Osteocyte (in vitro differentiated cells): ENCODE results near the gene IPO11. TPM values are rescaled to one million over a fixed set of nuclear protein-coding genes. Genes with fewer than 3 reads are reported as not detected.

Experiments used
- DNase-seq: peaks from one replicate; pipeline ENCODE4 v3.0.0; 2021; ENCODE audit warnings: mixed read lengths; ENCODE audit not compliant: unreplicated experiment; ENCODE audit errors: extremely low spot score
- H3K27ac Mint-ChIP-seq: one replicate; pipeline ENCODE4 v1.8.0; 2021; ENCODE audit warnings: mild to moderate bottlenecking, mixed read lengths; ENCODE audit not compliant: unreplicated experiment
- H3K27me3 Mint-ChIP-seq: one replicate; pipeline ENCODE4 v1.8.0; 2021; ENCODE audit warnings: mixed read lengths; ENCODE audit not compliant: unreplicated experiment
- H3K36me3 Mint-ChIP-seq: one replicate; pipeline ENCODE4 v1.8.0; 2021; ENCODE audit warnings: mixed read lengths; ENCODE audit not compliant: unreplicated experiment
- H3K4me1 Mint-ChIP-seq: one replicate; pipeline ENCODE4 v1.8.0; 2021; ENCODE audit warnings: mixed read lengths; ENCODE audit not compliant: unreplicated experiment
- H3K4me3 Mint-ChIP-seq: one replicate; pipeline ENCODE4 v1.8.0; 2021; ENCODE audit warnings: mild to moderate bottlenecking, moderate library complexity, mixed read lengths; ENCODE audit not compliant: unreplicated experiment
- H3K9me3 Mint-ChIP-seq: one replicate; pipeline ENCODE4 v1.8.0; 2021; ENCODE audit warnings: mixed read lengths; ENCODE audit not compliant: unreplicated experiment
- CTCF ChIP-seq: fragments of 200-600 bp; sonication (generic); IDR thresholded peaks from 2 replicates; pipeline ENCODE4 v1.5.0; 2021; ENCODE audit warnings: antibody characterized with exemption, mild to moderate bottlenecking, moderate library complexity
- total RNA-seq: library from RNA; stranded (reverse); gene quantifications from 2 replicates; pipeline ENCODE4 v1.2.1, GENCODE V29; 2021

The IPO11 gene
- total RNA-seq, 1 donor from 2014 or later = 30.6 TPM

GRCh38 chr5:62606878-62607277, 194.3 kb downstream of the IPO11 start:
- H3K36me3 Mint-ChIP-seq = no peaks in the 10 kb centered on the region
- TF ChIP-seq CTCF = no peak
- H3K27me3 Mint-ChIP-seq = no peaks in the 10 kb centered on the region
- no peak overlapping the region for H3K4me3 Mint-ChIP-seq
- H3K9me3 Mint-ChIP-seq = no peaks in the 10 kb centered on the region
- DNase-seq = no peak
- no peak overlapping the region for H3K27ac Mint-ChIP-seq
- no peaks in the 10 kb centered on the region for H3K4me1 Mint-ChIP-seq

GRCh38 chr5:62607615-62608014, 195.1 kb downstream of the IPO11 start:
- no peak for TF ChIP-seq CTCF
- H3K4me1 Mint-ChIP-seq = no peaks in the 10 kb centered on the region
- H3K27me3 Mint-ChIP-seq = no peaks in the 10 kb centered on the region
- H3K36me3 Mint-ChIP-seq = no peaks in the 10 kb centered on the region
- DNase-seq = no peak
- no peak overlapping the region for H3K27ac Mint-ChIP-seq
- H3K4me3 Mint-ChIP-seq = no peak overlapping the region
- no peaks in the 10 kb centered on the region for H3K9me3 Mint-ChIP-seq

- H3K27ac Mint-ChIP-seq = no peak overlapping the region
- DNase-seq = no peak
- no peaks in the 10 kb centered on the region for H3K4me1 Mint-ChIP-seq
- peaks cover 7% of the 10 kb centered on the region for H3K36me3 Mint-ChIP-seq
- no peak overlapping the region for H3K4me3 Mint-ChIP-seq
- TF ChIP-seq CTCF = no peak
- no peaks in the 10 kb centered on the region for H3K9me3 Mint-ChIP-seq
- no peaks in the 10 kb centered on the region for H3K27me3 Mint-ChIP-seq
These were observed 196.3 kb downstream of the IPO11 start for GRCh38 chr5:62608529-62609511.

- no peak for DNase-seq
- Mint-ChIP-seq H3K27ac (no peak overlapping the region), H3K36me3 (peaks cover 17% of the 10 kb centered on the region), H3K9me3 (no peaks in the 10 kb centered on the region), H3K4me1 (no peaks in the 10 kb centered on the region), H3K4me3 (no peak overlapping the region), H3K27me3 (no peaks in the 10 kb centered on the region)
- TF ChIP-seq CTCF = no peak
These were observed 201.8 kb downstream of the IPO11 start for GRCh38 chr5:62614355-62614754.

GRCh38 chr5:62616615-62617277, 204.2 kb downstream of the IPO11 start:
- no peak overlapping the region for H3K27ac Mint-ChIP-seq
- no peaks in the 10 kb centered on the region for H3K27me3 Mint-ChIP-seq
- DNase-seq = no peak
- peaks cover 17% of the 10 kb centered on the region for H3K36me3 Mint-ChIP-seq
- no peaks in the 10 kb centered on the region for H3K4me1 Mint-ChIP-seq
- no peak overlapping the region for H3K4me3 Mint-ChIP-seq
- TF ChIP-seq CTCF = no peak
- no peaks in the 10 kb centered on the region for H3K9me3 Mint-ChIP-seq
